ENCODE measurements around the gene AUH. TPM values are rescaled to one million over a fixed set of nuclear protein-coding genes. Genes with fewer than 3 reads are reported as not detected.

Gene AUH
- polyA plus RNA-seq, 10 donors, result 11.2 to 16.8 (median 15.6) TPM

DNA sequence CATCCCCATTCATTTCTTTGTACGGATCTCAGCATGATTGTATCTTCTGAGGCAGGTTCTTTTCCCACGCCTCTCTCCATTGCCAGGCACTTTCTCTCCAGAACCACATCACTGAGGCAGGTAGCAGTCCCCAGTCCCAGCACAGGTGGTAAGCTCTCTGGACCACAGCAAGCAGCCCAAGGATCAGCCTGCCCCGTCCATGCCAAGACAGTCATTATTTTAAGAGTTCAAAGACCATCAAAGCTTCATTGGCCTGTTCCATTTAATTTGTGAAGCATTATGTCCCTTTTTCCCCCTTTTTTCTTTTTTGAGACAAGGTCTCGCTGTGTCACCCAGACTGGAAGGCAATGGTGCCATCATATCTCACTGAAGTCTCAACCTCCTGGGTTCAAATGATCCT, 171.7 kb downstream of the AUH start:
- DNase-seq, result no peak

DNA sequence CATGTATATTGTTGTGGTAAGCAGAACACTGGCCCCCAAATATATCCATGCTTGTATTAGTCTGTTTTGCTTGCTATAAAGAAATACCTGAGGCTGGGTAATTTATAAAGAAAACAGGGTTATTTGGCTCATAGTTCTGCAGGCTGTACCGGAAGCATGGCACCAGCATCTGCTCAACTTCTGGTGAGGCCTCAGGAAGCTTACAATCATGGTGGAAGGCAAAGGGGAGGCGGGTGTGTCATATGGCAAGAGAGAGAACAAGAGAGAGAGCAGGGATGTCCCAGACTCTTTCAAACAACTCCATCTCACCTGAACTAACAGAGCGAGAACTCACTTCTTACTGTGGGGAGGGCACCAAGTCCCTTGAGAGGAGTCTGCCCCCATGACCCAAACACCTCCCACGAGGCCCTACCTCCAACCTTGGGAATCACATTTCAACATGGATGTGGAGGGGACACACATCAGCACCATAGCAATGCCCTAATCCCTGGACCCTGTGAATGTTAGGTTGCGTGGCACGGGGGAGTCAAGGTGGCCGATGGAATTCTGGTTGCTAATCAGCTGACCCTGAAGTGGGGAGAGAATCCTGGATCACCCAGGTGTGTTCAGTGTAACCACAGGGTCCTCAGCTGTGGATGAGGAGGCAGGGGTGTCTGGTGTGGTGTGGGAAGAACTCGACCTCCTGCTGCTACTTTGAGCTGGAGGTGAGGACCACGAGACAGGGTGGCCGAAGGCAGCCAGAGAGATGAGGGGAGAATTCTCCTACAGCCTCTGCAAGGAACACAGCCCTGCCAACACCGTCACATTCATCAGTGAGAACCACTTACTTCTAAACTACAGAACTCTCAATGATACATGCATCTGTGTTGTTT, 172.8 kb downstream of the AUH start:
- DNase-seq, result no peak

DNA sequence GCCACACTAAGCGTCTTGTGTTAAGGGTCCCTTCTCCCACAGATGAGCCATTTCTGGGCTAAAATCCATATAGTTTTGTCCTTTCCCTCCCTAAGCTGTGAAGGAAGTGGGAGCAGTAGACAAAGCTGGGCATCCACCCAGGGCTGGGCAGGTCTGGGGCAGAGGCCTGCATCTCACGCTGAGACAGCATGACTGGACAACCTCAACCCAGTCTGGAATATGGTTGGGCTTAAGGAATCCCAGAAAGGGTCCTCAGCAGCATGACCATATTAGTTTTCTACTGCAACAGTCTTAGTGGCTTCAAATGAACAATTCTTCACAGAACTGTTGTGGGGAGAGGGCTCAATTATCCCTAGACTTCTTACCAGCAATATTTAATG, 173.8 kb downstream of the AUH start:
- peak in 1 of 3 donors; percentile 34 for DNase-seq

DNA sequence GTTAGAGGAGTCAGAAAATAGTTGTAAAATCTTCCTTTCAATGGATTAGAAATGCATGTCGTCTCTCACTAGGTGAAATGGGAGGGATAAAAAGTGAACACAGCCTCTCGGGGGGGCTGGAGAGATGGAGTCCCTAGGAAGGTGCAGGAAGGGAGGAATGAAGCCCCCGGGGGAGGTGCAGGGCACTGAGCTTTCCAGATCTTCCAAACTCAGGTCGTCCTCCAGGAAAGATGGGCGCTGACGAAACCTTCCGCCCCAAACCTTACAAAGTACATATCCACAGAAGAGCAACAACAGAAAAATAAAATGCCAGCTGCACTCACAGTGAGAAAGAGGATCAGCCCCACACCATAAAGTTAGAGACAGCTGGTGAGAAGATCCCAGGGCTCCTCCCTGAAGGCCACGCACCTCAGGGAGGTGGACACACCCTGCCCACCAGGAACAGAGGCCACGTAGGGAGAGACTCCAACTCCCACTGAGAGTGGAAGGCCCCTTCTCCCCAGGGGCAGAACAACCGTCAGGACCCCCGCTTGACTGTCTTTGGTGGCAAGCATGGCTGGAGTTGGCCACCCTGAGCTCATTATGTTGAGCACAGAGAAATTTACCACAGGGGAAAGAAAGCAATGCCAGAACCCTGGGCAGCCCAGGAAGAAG, 174.3 kb downstream of the AUH start:
- no peak for DNase-seq

DNA sequence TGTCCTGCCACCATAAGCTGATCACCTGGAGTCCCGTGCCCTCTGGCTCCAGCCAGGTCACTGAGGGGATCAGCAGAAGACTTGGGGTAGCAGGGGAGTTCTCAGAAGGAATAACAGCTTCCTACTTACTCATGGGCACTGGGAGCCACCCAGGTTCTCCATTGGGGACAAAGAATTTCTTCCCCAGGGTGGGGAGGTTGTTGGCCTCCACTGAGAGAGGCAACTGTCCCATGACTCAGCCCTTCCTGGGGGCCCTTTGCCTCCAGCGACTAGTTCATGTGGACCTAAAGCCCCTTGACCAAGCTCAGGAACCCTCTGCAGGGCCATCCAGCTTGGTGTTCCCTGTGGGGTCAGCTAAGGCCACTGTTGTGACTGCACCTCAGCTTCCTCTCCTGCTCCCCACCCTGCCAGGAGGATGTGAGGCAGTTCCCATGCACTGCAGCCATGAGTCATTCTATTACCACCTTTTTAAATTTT, 175.0 kb downstream of the AUH start:
- no peak for DNase-seq

DNA sequence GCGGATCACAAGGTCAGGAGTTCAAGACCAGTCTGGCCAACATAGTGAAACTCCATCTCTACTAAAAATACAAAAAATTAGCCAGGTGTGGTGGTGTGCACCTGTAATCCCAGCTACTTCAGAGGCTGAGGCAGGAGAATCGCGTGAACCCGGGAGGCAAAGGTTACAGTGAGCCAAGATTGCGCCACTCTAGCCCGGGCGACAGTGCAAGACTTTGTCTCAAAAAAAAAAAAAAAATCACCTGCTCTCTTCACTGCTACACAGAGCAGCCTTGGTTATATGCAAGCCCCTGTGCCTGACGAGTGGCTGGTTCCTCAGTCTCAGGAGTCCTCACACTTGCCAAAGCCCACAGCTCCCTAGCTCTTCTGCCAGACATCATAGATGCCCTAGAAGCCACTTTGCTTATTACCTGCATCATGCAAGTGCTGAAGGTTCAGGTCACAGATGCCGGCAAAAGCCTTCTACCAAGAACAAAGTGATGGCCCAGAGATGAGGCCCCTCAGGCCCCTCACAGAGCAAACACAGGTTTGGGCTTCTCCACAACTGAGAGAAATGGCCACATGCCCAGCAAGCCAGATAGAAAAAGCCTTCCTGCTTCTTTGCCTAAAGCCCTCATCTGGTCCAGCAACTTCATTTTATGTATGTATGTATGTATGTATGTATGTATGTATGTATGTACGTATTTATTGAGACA, 176.4 kb downstream of the AUH start:
- DNase-seq, result no peak

DNA sequence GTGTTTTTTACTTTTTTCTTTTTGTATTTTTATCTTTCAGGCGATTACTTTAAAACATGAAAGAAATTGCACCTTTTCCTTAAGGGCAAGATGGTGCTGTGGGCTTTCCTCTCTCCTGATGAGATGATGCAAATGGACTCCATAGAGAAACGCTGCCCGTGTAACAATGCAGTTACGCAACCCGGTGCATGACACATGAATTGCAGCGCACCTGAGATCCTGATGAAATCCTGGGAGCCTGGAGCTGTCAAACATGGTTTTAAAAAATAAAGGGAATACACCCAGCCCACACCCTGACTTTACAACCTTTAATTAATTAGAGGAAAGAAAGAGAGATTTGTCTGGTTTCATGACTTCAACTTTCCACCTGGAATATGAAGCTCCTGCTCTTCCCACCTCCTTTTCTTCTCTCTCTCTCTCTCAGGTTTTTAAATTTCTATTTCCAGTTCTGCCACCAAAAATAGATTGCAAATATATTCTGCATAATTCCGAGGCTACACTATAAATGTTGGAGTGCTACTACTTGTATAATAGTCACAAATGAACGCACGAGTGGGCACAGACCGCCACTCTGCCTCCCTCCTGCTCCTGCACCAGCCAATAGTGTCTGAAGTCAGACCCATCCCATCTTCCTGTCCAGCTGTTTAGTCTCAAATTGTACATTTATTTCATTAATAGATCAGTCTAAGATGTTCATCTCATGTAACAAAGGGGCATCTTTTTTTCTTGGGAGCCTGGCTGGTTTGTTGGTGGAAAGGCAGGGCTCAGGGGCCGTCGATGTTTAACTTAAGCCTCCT, 179.1 kb downstream of the AUH start:
- DNase-seq, result no peak

DNA sequence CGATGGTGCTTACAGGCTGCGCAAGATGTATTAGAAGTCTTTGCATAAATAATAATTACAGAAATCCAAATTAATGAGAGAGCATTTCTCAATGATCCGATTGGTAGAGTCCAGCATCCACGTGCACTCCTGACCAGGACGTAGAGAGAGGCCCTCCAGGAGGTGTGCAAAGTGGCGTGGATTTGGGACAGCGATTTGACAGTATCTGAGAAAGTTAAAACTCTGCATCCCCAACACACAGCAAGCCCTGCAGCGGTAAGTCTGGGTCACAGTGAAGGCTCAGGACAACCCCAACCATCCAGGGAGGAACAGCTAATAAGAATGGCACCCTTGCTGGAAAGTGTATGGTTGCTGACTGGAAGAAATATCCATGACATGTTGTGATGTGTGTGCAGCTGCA, 180.2 kb downstream of the AUH start:
- no peak for DNase-seq

DNA sequence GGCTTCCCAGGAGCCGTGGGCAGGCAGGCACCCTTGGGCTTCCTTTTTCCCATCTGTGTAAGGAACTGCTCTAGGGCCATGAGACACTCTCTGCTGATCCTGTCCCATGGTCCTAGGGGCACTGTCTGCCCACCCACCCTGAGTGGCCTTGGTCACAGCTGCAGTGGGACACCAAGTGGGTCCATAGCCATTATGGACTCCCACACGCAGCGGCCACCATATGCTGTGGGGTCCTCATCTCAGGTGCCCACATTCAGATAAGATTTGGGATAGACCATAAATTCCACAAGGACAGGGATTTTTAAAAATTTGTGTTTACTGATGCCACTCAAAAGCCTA, 180.8 kb downstream of the AUH start:
- no peak for DNase-seq

DNA sequence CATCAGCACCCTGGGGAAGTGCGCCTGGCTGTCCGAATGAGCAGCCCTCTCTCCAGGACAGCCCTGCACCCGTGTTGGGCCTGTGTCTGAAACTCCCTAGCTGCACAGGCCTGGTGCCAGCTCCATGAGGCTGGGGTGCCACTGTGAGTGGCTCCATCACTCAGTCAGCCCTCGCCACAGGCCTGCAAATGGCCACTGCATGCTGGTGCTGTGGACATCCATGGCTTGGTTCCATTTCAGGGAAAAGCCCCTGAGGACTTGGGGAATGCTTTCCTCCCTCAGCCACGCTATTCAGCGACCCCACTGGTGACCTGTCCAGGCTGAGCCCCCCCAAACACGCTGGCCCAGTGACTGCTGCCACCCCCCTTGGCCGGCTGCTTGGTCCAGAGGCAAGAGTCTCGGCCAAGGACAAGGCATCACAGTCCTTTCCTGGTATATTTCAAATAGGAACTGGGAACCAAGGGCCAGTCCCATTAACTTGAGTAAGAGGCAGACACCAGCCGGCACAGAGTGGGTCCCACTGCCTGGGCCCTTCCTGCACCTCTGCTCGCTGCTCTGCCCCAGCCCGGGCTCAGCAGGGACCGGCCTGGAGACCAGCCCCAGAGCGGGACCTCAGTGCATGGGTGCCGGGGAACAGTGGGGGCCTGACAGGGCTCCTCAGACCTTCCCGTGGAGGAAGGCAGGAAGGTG, 181.3 kb downstream of the AUH start:
- DNase-seq, result no peak

DNA sequence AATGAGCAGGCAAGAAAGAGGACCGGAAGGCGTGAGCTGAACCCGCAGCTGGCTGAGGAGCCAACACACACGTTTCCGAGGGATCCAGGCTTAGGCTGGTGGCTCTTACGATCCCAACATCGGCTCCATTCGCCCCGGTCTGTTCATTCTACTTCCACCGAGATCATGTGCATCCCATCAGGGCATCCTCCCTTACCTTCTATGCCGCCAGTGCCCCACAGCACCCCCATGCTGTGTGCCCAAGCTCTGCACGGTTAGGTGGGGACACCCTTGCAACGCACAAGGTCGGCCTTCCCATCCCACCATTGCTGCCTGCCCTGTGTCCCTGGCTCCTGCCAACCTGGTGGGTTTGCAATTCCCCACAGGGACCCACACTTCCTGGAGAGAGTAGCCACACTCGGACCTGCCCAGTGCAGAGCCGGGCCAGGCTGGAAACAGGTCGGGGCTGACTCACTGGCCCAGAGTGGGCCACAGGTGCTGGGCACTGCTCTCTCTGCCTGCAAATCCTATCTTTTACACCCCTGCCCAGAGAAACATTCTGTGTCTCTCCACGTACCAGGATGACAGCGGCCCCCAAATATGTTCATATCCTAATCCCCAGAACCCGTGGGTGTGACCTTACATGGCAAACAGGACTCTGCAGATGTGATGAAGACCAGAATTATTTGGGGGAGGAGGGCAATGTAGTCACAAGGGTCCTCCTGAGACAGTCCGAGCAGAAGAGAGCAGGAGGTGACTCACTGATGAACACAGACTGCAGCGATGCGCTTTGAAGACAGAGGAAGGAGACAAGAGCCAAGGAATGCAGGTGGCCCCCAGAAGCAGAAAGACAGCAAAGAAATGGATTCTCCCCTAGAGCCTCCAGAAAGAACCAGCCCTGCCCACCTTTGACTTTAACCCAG, 182.2 kb downstream of the AUH start:
- peak in 1 of 3 donors; percentile 70 for DNase-seq

DNA sequence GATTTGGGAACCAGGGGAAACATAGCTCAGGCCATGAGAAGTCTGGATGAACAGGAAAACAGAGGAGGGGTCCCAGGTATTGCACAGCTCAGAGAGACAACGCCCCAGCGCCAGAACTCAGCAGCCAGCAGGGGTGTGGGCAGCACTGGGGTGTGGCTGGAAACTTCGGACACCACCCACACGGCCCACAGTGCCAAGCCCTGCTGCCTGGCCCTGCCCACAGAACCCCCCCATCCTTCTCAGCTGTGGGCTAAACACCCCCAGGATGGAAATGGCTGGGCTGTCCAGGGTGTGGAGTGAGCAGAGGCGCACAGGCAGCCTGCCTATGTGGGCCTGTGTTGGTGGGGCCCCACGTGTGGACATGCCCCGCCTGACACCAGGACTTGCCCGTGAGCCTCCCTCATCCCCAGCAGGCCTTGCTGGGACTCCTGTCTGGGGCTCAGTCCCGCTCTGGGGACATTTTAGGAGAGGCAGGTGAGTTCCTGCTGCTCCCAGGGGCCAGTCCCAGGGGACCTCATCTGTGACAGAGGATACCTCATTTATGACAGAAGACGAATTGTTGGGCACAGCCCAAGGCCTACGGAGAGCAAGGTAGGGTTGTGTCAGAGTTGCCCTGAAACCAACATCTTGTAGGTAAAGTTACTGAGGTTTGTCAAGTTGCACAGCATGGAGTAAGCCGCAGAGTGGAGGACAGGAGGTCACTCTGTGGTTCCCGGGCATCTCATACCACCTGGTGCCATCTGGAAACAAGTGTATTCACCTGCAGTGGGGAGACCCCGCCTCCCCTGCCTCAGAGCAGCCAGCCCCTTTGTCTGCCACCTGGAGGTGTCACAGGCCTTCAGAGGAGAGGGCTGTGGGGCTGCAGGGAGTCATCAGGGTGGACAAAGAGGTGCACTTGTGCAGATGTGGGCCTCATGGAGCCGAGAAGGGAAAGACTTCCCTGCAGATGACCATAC, 183.2 kb downstream of the AUH start:
- DNase-seq, result no peak

DNA sequence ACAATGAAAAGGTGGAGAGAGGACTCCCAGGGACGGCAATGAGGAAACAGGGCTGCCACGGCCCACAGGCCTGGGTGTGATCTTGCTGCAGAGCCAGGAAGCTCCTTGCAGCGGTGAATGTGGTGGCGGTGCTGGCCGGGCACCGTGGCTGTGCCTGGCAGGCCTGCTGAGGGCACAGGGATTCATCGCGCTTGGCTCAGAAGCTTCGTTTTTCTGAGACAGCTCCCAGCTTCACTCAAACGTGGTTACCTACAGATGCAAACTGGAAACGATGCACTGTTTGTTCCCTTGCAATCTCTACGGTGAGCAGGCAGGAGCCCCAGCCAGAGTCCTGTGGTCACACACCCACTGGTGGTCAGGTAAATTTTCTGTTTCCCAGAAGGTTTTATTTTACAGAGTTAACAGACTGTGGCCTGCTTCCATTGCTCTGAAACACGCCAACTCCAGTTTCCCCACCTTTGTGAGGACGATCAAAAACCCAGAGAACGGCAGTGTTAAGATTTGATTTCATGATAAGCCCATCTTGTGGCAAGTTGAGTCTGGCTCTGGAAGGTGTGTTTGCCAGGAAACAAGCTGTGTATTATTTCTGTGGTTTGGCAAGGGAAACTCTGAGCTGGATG, 183.9 kb downstream of the AUH start:
- DNase-seq, result no peak

DNA sequence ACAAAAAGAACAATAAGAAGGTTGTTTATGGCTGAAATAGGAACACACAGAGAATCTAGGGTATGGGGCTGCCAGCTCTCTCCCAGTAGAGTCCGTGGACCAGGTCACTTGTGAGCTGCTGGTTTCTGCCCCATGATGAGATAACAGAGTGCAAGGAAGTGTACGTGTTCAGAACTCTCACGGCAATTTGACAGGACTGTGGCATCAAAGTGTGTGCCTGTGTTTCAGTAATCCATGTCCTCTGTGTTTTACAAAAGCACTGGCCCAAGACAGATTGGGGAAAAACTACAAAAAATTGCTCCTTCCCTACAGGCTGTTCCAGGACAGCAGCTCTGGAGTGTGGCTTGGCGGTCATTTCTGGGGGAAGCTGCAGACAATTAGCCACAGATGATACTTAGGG, 184.6 kb downstream of the AUH start:
- DNase-seq, result no peak

DNA sequence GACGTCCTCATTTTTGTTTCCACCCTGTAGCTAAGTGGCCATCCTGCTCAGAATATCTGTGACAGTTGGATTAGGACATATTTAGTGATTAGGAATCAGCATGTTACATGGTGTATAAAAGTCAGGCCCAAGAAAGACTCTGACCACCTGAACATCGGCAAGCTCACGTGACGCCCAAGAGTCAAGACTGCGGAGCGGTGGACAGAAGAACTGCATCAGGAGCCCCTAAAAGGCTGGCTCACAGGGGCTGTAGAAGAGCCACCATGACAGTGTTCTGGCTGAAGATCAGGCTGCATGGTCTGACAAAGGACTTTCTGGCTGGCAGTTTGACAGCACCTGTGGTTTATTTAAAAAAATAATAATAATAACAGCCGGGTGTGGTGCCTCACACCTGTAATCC, 185.3 kb downstream of the AUH start:
- DNase-seq, result no peak

DNA sequence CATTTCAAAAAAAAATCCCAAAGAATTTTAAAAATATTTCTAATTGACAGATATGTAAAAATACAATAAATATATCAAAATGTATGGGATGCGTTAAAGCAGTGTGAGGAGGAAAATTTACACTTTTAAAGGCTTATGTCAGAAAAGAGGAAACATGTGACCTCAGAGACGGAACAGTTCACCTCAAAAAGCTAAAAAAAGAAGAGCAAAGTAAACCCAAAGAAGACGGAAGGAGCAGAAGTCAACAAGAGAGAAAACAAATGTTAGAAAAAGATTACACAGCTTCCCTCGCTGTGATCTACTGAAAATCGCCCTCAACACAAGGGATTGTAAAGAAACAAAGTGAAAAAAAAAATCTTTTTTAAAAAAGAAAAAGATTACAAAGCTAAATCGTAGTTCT, 186.9 kb downstream of the AUH start:
- no peak for DNase-seq

DNA sequence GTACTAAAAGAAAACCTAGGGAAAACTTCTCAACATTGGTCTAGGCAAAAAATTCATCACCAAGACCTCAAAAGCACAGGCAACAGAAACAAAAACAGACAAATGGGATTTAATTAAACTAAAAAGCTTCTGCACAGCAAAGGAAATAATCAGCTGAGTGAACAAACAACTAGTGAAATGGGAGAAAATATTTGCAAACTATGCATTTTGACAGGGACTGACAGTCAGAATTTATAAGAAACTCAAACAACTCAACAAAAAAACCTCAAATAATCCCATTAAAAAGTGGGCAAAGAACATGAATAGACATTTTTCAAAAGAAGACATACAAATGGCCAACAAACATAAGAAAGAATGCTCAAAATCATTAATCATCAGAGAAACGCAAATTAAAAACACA, 189.4 kb downstream of the AUH start:
- DNase-seq, result no peak

DNA sequence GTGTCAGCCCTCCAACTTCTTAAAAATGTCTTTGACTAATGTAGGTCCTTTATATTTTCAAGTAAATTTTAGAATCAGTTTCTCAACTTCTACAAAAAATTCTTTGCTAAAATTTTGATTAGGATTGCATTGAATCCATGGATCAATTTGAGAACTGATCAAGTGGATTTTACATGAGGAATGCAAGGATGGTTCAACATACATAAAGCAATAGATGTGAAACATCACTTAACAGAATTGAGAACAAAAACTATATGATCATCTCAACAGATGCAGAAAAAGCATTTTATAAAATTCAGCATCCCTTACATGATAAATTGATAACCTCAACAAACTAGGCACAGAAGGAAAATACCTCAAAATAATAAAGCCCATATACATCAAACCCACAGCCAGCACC, 190.8 kb downstream of the AUH start:
- no peak for DNase-seq
